B cell (primary cell): ENCODE data around the gene MEN1. TPM values are rescaled to one million over a fixed set of nuclear protein-coding genes. Genes with fewer than 3 reads are reported as not detected.
A peak's percentile ranks its signal among the peaks of the same experiment; 100 is the strongest.
"Not testable (repeated sequence)": the region's sequence is repeated elsewhere in the genome, so short reads cannot be mapped to it uniquely, and the experiment has no call there.

Experiments used
- ATAC-seq: fragments of 200-7000 bp; cut with Tn5 transposase; one replicate; pipeline ENCODE4 v1.10.0; 2021; ENCODE audit warnings: low read depth, mild to moderate bottlenecking, moderate number of reproducible peaks, moderate library complexity
- CTCF ChIA-PET: fragments of 350-600 bp; sonication (Branson Sonifier 250); formaldehyde crosslinking; loops from one replicate; lab custom pipeline; 2021; ENCODE audit warnings: antibody characterized with exemption, inconsistent platforms; lab: Charles Lee
- POLR2A ChIA-PET: fragments of 350-600 bp; sonication (Branson Sonifier 250); formaldehyde crosslinking; loops from one replicate; lab custom pipeline; 2021; ENCODE audit warnings: antibody characterized with exemption; lab: Charles Lee
- DNase-seq: peaks from one replicate; pipeline ENCODE4 v3.0.0; 2013
- H2AFZ ChIP-seq: 2 replicates; pipeline ENCODE4 v1.6.1; 2012; ENCODE audit warnings: mild to moderate bottlenecking, low read depth, low read length; ENCODE audit not compliant: insufficient read depth, poor library complexity, severe bottlenecking
- H3K27ac ChIP-seq, 2 donors: 1 replicate in 1 of 2; 2 replicates in 1 of 2; pipeline ENCODE4 v1.5.1; 2012 to 2013; ENCODE audit warnings: low read length in 2 of 2, mild to moderate bottlenecking in 2 of 2, moderate library complexity in 1 of 2
- H3K27me3 ChIP-seq, 4 experiments: fragments of 200-600 bp in 1 of 4; sonication (generic) in 1 of 4; replicated peaks in 1 of 4; 1 replicate in 2 of 4; 2 replicates in 2 of 4; pipeline versions ENCODE4 v1.6.1 to v1.7.0; 2013 to 2016; ENCODE audit warnings: low read length in 3 of 4, mild to moderate bottlenecking in 2 of 4, mixed read lengths in 1 of 4, moderate library complexity in 1 of 4; ENCODE audit not compliant: insufficient read depth in 4 of 4, control insufficient read depth in 3 of 4; ENCODE audit errors: control extremely low read depth in 1 of 4
- H3K36me3 ChIP-seq, 2 experiments: replicated peaks in 1 of 2; 1 replicate in 1 of 2; 2 replicates in 1 of 2; pipeline versions ENCODE4 v1.6.1 to v1.7.1; 2013; ENCODE audit warnings: low read length in 1 of 2; ENCODE audit not compliant: insufficient read depth in 2 of 2, control insufficient read depth in 1 of 2; ENCODE audit errors: control extremely low read depth in 1 of 2, extremely low read depth in 1 of 2
- H3K4me1 ChIP-seq, 2 donors: fragments of 200-600 bp in 1 of 2; sonication (generic) in 1 of 2; 1 replicate in 1 of 2; 2 replicates in 1 of 2; pipeline versions ENCODE4 v1.5.1 to v1.6.1; 2013 to 2017; ENCODE audit warnings: low read length in 2 of 2; ENCODE audit not compliant: control insufficient read depth in 2 of 2, insufficient read depth in 2 of 2
- H3K4me2 ChIP-seq: replicated peaks from 2 replicates; pipeline ENCODE3; 2012; ENCODE audit warnings: mild to moderate bottlenecking, low read depth, low read length; ENCODE audit not compliant: poor library complexity, severe bottlenecking
- H3K4me3 ChIP-seq, 5 experiments: fragments of 200-600 bp in 1 of 5; sonication (generic) in 1 of 5; 1 replicate in 3 of 5; 2 replicates in 2 of 5; pipeline versions ENCODE4 v1.5.1 to v1.7.0; 2011 to 2016; ENCODE audit warnings: low read length in 4 of 5, mild to moderate bottlenecking in 4 of 5, low read depth in 2 of 5, control low read depth in 1 of 5, moderate library complexity in 1 of 5; ENCODE audit not compliant: insufficient read depth in 1 of 5; ENCODE audit errors: control extremely low read depth in 1 of 5, extremely low read depth in 1 of 5
- H3K79me2 ChIP-seq: fragments of 200-600 bp; sonication (generic); one replicate; pipeline ENCODE4 v1.6.0; 2016; ENCODE audit warnings: low read length; ENCODE audit not compliant: control insufficient read depth, insufficient read depth
- H3K9ac ChIP-seq: fragments of 200-600 bp; sonication (generic); 2 replicates; pipeline ENCODE4 v1.6.1; 2017; ENCODE audit warnings: mild to moderate bottlenecking, low read length, moderate library complexity
- H3K9me3 ChIP-seq, 3 donors: one replicate each; pipeline versions ENCODE4 v1.6.1 to v1.7.1; 2013; ENCODE audit warnings: low read length in 2 of 3; ENCODE audit not compliant: control insufficient read depth in 2 of 3, insufficient read depth in 1 of 3; ENCODE audit errors: control extremely low read depth in 1 of 3
- H4K20me1 ChIP-seq: 2 replicates; pipeline ENCODE4 v1.6.0; 2012; ENCODE audit warnings: mild to moderate bottlenecking, low read length; ENCODE audit not compliant: insufficient read depth, control insufficient read depth, poor library complexity, severe bottlenecking
- H3K27ac Mint-ChIP-seq: one replicate; pipeline ENCODE4 v1.8.0; 2021; ENCODE audit warnings: mixed read lengths
- H3K27me3 Mint-ChIP-seq: one replicate; pipeline ENCODE4 v1.8.0; 2021; ENCODE audit warnings: mixed read lengths
- H3K4me1 Mint-ChIP-seq: one replicate; pipeline ENCODE4 v1.8.0; 2021; ENCODE audit warnings: mixed read lengths
- H3K4me3 Mint-ChIP-seq: one replicate; pipeline ENCODE4 v1.8.0; 2021; ENCODE audit warnings: mixed read lengths
- H3K9me3 Mint-ChIP-seq: one replicate; pipeline ENCODE4 v1.8.0; 2022; ENCODE audit warnings: mixed read lengths; ENCODE audit not compliant: insufficient read depth
- CTCF ChIP-seq: fragments of 200-600 bp; IDR thresholded peaks from one replicate; pipeline ENCODE4 v1.8.0; 2022; ENCODE audit warnings: antibody characterized with exemption, mild to moderate bottlenecking
- EZH2 ChIP-seq: IDR thresholded peaks from 2 replicates; pipeline ENCODE4 v1.6.1; 2012; ENCODE audit warnings: borderline replicate concordance, low read depth, mild to moderate bottlenecking, moderate library complexity, low read length; ENCODE audit not compliant: insufficient read depth, poor library complexity, severe bottlenecking
- WGBS: methylation state at CpG from one replicate; pipeline ENCODE4 v1.1.5; 2013; ENCODE audit warnings: missing lambda C conversion rate; ENCODE audit not compliant: insufficient coverage; 5-methylcytosine and 5-hydroxymethylcytosine counted together
- intact Hi-C: fragments of 100-400 bp; cut with micrococcal nuclease; formaldehyde crosslinking; loops from one replicate; pipeline ENCODE4 v1.10.0; 2022
- polyA plus RNA-seq: library from polyadenylated mRNA; depleted of rRNA; stranded (reverse); fragments of >200 nt; gene quantifications from 2 replicates; pipeline ENCODE4 v1.2.3, GENCODE V29; 2012
- total RNA-seq, 2 donors: library from RNA; stranded (reverse); fragments of 120-200 nt in 1 of 2; gene quantifications; 1 replicate in 1 of 2; 2 replicates in 1 of 2; pipeline versions ENCODE4 v1.2.3 to v1.2.4, GENCODE V29; 2013 to 2022

Gene MEN1
- total and polyA plus RNA-seq, 2 donors (not counting 1 experiment from before 2014, with no cell fraction given), result 48.2 to 68.5 TPM

GRCh38 chr11:64817476-64817875 is 7.1 kb upstream of the MEN1 start:
- Histone ChIP-seq H3K79me2 (no peaks in the 10 kb centered on the region), H3K27ac (no peak overlapping the region), H4K20me1 (no peaks in the 10 kb centered on the region), H3K36me3 (no peaks in the 10 kb centered on the region), H3K4me3 (no peak overlapping the region), H3K9ac (no peak overlapping the region), H2AFZ (no peak overlapping the region), H3K27me3 (no peaks in the 10 kb centered on the region), H3K9me3 (no peaks in the 10 kb centered on the region), H3K4me2 (no peak overlapping the region), H3K4me1 (peaks cover 6 to 15% of the 10 kb centered on the region in 2 donors)
- ChIA-PET POLR2A (no interaction called here), CTCF (no interaction called here)
- WGBS, result 95% methylated on average over 3 of the region's 3 CpGs
- no peak for ATAC-seq
- Mint-ChIP-seq H3K4me3 (no peak overlapping the region), H3K27me3 (no peaks in the 10 kb centered on the region), H3K4me1 (peaks cover 17% of the 10 kb centered on the region), H3K9me3 (no peaks in the 10 kb centered on the region), H3K27ac (no peak overlapping the region)
- TF ChIP-seq CTCF (no peak), EZH2 (no peak)
- intact Hi-C loops, result no loop called here
- DNase-seq, result no peak

DNA sequence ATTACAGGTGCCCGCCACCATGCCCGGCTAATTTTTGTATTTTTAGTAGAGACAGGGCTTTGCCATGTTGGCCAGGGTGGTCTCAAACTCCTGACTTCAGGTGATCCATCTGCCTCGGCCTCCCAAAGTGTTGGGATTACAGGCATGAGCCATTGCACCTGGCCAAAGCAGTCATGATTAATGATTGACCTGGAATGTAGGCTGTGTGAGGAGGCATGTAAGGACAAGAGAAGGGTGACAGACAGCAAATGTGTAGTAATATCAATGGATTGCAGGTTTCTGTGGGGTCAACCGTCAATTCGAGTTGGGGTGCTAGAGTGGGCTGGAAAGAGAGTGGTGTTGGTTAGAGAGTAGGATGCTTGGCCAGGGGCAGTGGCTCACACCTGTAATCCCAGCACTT is 5.1 kb upstream of the MEN1 start:
- H3K4me3 Mint-ChIP-seq, H3K27ac ChIP-seq, H3K27me3 Mint-ChIP-seq, H3K9me3 Mint-ChIP-seq, H4K20me1 ChIP-seq, ATAC-seq, intact Hi-C loops, H2AFZ ChIP-seq, H3K27me3 ChIP-seq, H3K36me3 ChIP-seq, H3K4me3 ChIP-seq, DNase-seq, H3K9ac ChIP-seq, H3K4me2 ChIP-seq, H3K9me3 ChIP-seq, H3K79me2 ChIP-seq: not testable (repeated sequence)
- ChIA-PET POLR2A (interaction anchor here (0.8 to 1.4 kb wide), 3 partner anchors 13 to 36 kb away, joined by 3 to 10 read pairs (median 8); partner anchors contain the start of genes CDC42BPG and MAP4K2), CTCF (interaction anchor here (0.8 to 1.6 kb wide), 4 partner anchors 33 to 66 kb away, joined by 3 read pairs; no protein-coding TSS in a partner anchor)
- H3K4me1 ChIP-seq, result peaks cover 6 to 21% of the 10 kb centered on the region in 2 donors
- 95% methylated on average over 3 of the region's 5 CpGs for WGBS
- peaks cover 22% of the 10 kb centered on the region for H3K4me1 Mint-ChIP-seq
- H3K27ac Mint-ChIP-seq, result peak overlapping the region; percentile 46
